ENCODE results near the gene NANOS2. TPM values are rescaled to one million over a fixed set of nuclear protein-coding genes. Genes with fewer than 3 reads are reported as not detected.

The NANOS2 gene
- total RNA-seq = not detected in 2 replicates

GRCh38 chr19:45913874-45914830, at the start of gene NANOS2:
Gene NANOS2 (minus strand): TSS chr19:45914778. CDS start chr19:45914693, 85 bp downstream.

GRCh38 chr19:45901912-45902650, 12.5 kb downstream of the NANOS2 start, which contains the start of gene MYPOP:
Gene MYPOP (minus strand): TSS chr19:45902613. CDS start chr19:45901773, 840 bp downstream.

GRCh38 chr19:45885556-45886426, 28.8 kb downstream of the NANOS2 start, which contains the start of gene IRF2BP1:
Gene IRF2BP1 (minus strand): TSS chr19:45886141. CDS start chr19:45885774, 367 bp downstream.

GRCh38 chr19:45863840-45864628, 50.5 kb downstream of the NANOS2 start, which contains the start of gene FOXA3:
Gene FOXA3 (plus strand): TSS chr19:45864326. CDS start chr19:45864457, 131 bp downstream.

Other genes with a start within 250 kb of the NANOS2 start
- gene GIPR, start 246.6 kb downstream of the NANOS2 start, total RNA-seq = 0.29 TPM in 1 of 2 replicates, not detected in the other
- gene SNRPD2, start 222.8 kb downstream of the NANOS2 start, total RNA-seq = 228 and 382 TPM in 2 replicates
- 9.6 and 11.1 TPM in 2 replicates for gene QPCTL, start 222.1 kb downstream of the NANOS2 start, total RNA-seq
- gene FBXO46, start 183.9 kb downstream of the NANOS2 start, total RNA-seq = 5.2 and 9.1 TPM in 2 replicates
- gene MEIOSIN, start 181.3 kb downstream of the NANOS2 start, total RNA-seq = not detected in 2 replicates
- 11.2 and 18.9 TPM in 2 replicates for gene SIX5, start 145.5 kb downstream of the NANOS2 start, total RNA-seq
- 27.3 and 94.1 TPM in 2 replicates for gene DMPK, start 132.3 kb downstream of the NANOS2 start, total RNA-seq
- 38.8 and 43.2 TPM in 2 replicates for gene DMWD, start 121.9 kb downstream of the NANOS2 start, total RNA-seq
- 0.15 and 0.17 TPM in 2 replicates for gene RSPH6A, start 99.5 kb downstream of the NANOS2 start, total RNA-seq
- 36.5 and 42.3 TPM in 2 replicates for gene SYMPK, start 51.6 kb downstream of the NANOS2 start, total RNA-seq
- not detected in 2 replicates for gene FOXA3, start 50.5 kb downstream of the NANOS2 start, total RNA-seq
- gene IRF2BP1, start 28.6 kb downstream of the NANOS2 start, total RNA-seq = 27.5 and 43.8 TPM in 2 replicates
- gene MYPOP, start 12.2 kb downstream of the NANOS2 start, total RNA-seq = 2.5 and 2.8 TPM in 2 replicates
- not detected in 2 replicates for gene NOVA2, start 59.1 kb upstream of the NANOS2 start, total RNA-seq
- gene CCDC61, start 80.7 kb upstream of the NANOS2 start, total RNA-seq = 6.1 and 8.6 TPM in 2 replicates
- not detected in 2 replicates for gene PGLYRP1, start 108.3 kb upstream of the NANOS2 start, total RNA-seq
- not detected in 2 replicates for gene IGFL4, start 126.2 kb upstream of the NANOS2 start, total RNA-seq
- not detected in 2 replicates for gene IGFL3, start 209.9 kb upstream of the NANOS2 start, total RNA-seq
- not detected in 2 replicates for gene IGFL2, start 233.5 kb upstream of the NANOS2 start, total RNA-seq